ENCODE measurements around the gene SDCBP2.
"Not testable (repeated sequence)": the region's sequence is repeated elsewhere in the genome, so short reads cannot be mapped to it uniquely, and the experiment has no call there.

Gene SDCBP2

GRCh38 chr20:1369970-1370369 lies 41.0 kb upstream of the SDCBP2 start:
- Mint-ChIP-seq H3K36me3 (ENCODE audit: low read depth) (peaks cover 59% of the 10 kb centered on the region), H3K27me3 (ENCODE audit: low read depth) (no peaks in the 10 kb centered on the region), H3K4me1 (ENCODE audit: low read depth) (peaks cover 42% of the 10 kb centered on the region), H3K4me3 (no peak overlapping the region), H3K9me3 (no peaks in the 10 kb centered on the region), H3K27ac (peak overlapping the region; percentile 7)

- peaks cover 61% of the 10 kb centered on the region for H3K36me3 Mint-ChIP-seq (ENCODE audit: low read depth)
- no peaks in the 10 kb centered on the region for H3K27me3 Mint-ChIP-seq (ENCODE audit: low read depth)
- peak overlapping the region; percentile 34 for H3K27ac Mint-ChIP-seq
- peaks cover 53% of the 10 kb centered on the region for H3K4me1 Mint-ChIP-seq (ENCODE audit: low read depth)
- no peak overlapping the region for H3K4me3 Mint-ChIP-seq
- H3K9me3 Mint-ChIP-seq, result peaks cover 3% of the 10 kb centered on the region
Observed at GRCh38 chr20:1368448-1369199, 39.7 kb upstream of the SDCBP2 start.

- peaks cover 3% of the 10 kb centered on the region for H3K9me3 Mint-ChIP-seq
- no peaks in the 10 kb centered on the region for H3K27me3 Mint-ChIP-seq (ENCODE audit: low read depth)
- no peak overlapping the region for H3K27ac Mint-ChIP-seq
- H3K36me3 Mint-ChIP-seq (ENCODE audit: low read depth), result peaks cover 56% of the 10 kb centered on the region
- H3K4me3 Mint-ChIP-seq, result no peak overlapping the region
- peaks cover 55% of the 10 kb centered on the region for H3K4me1 Mint-ChIP-seq (ENCODE audit: low read depth)
Observed at GRCh38 chr20:1367479-1367878, 38.5 kb upstream of the SDCBP2 start.

GRCh38 chr20:1364106-1364505 lies 35.2 kb upstream of the SDCBP2 start:
- Mint-ChIP-seq H3K36me3 (ENCODE audit: low read depth) (peaks cover 60% of the 10 kb centered on the region), H3K27ac (peak overlapping the region; percentile 88), H3K9me3 (peaks cover 3% of the 10 kb centered on the region), H3K27me3 (ENCODE audit: low read depth) (no peaks in the 10 kb centered on the region), H3K4me1 (ENCODE audit: low read depth) (peaks cover 63% of the 10 kb centered on the region), H3K4me3 (peak overlapping the region; percentile 77)

- no peaks in the 10 kb centered on the region for H3K27me3 Mint-ChIP-seq (ENCODE audit: low read depth)
- peaks cover 56% of the 10 kb centered on the region for H3K36me3 Mint-ChIP-seq (ENCODE audit: low read depth)
- H3K4me3 Mint-ChIP-seq, result peak overlapping the region; percentile 77
- H3K4me1 Mint-ChIP-seq (ENCODE audit: low read depth), result peaks cover 66% of the 10 kb centered on the region
- H3K9me3 Mint-ChIP-seq, result peaks cover 3% of the 10 kb centered on the region
- H3K27ac Mint-ChIP-seq, result peak overlapping the region; percentile 88
Observed at GRCh38 chr20:1363522-1363921, 34.6 kb upstream of the SDCBP2 start.

GRCh38 chr20:1362484-1362883 lies 33.5 kb upstream of the SDCBP2 start:
- peaks cover 52% of the 10 kb centered on the region for H3K36me3 Mint-ChIP-seq (ENCODE audit: low read depth)
- peaks cover 3% of the 10 kb centered on the region for H3K9me3 Mint-ChIP-seq
- H3K4me3 Mint-ChIP-seq, result no peak overlapping the region
- no peaks in the 10 kb centered on the region for H3K27me3 Mint-ChIP-seq (ENCODE audit: low read depth)
- H3K27ac Mint-ChIP-seq, result peak overlapping the region; percentile 88
- H3K4me1 Mint-ChIP-seq (ENCODE audit: low read depth), result peaks cover 75% of the 10 kb centered on the region

GRCh38 chr20:1360094-1360846 lies 31.3 kb upstream of the SDCBP2 start:
- Mint-ChIP-seq H3K27ac (peak overlapping the region; percentile 53), H3K9me3 (peaks cover 7% of the 10 kb centered on the region), H3K4me3 (no peak overlapping the region), H3K4me1 (ENCODE audit: low read depth) (peaks cover 68% of the 10 kb centered on the region), H3K27me3 (ENCODE audit: low read depth) (no peaks in the 10 kb centered on the region), H3K36me3 (ENCODE audit: low read depth) (peaks cover 54% of the 10 kb centered on the region)

- Mint-ChIP-seq H3K4me3 (peak overlapping the region; percentile 71), H3K27ac (peak overlapping the region; percentile 87), H3K36me3 (ENCODE audit: low read depth) (peaks cover 62% of the 10 kb centered on the region), H3K27me3 (ENCODE audit: low read depth) (no peaks in the 10 kb centered on the region), H3K4me1 (ENCODE audit: low read depth) (peaks cover 49% of the 10 kb centered on the region), H3K9me3 (peaks cover 23% of the 10 kb centered on the region)
Observed at GRCh38 chr20:1357921-1358671, 29.2 kb upstream of the SDCBP2 start.

- Mint-ChIP-seq H3K9me3 (peaks cover 55% of the 10 kb centered on the region), H3K27ac (no peak overlapping the region), H3K36me3 (ENCODE audit: low read depth) (peaks cover 67% of the 10 kb centered on the region), H3K27me3 (ENCODE audit: low read depth) (no peaks in the 10 kb centered on the region), H3K4me3 (no peak overlapping the region), H3K4me1 (ENCODE audit: low read depth) (peaks cover 18% of the 10 kb centered on the region)
Observed at GRCh38 chr20:1353956-1354355, 25.0 kb upstream of the SDCBP2 start.

GRCh38 chr20:1346315-1346969 lies 17.5 kb upstream of the SDCBP2 start:
- H3K36me3 Mint-ChIP-seq (ENCODE audit: low read depth), result peaks cover 30% of the 10 kb centered on the region
- peaks cover 33% of the 10 kb centered on the region for H3K9me3 Mint-ChIP-seq
- H3K27ac Mint-ChIP-seq, result no peak overlapping the region
- H3K4me1 Mint-ChIP-seq (ENCODE audit: low read depth), result peaks cover 20% of the 10 kb centered on the region
- H3K4me3 Mint-ChIP-seq, result no peak overlapping the region
- no peaks in the 10 kb centered on the region for H3K27me3 Mint-ChIP-seq (ENCODE audit: low read depth)

- H3K27ac Mint-ChIP-seq, result no peak overlapping the region
- H3K36me3 Mint-ChIP-seq (ENCODE audit: low read depth), result peaks cover 22% of the 10 kb centered on the region
- H3K4me3 Mint-ChIP-seq, result no peak overlapping the region
- H3K27me3 Mint-ChIP-seq (ENCODE audit: low read depth), result no peaks in the 10 kb centered on the region
- peaks cover 19% of the 10 kb centered on the region for H3K4me1 Mint-ChIP-seq (ENCODE audit: low read depth)
- peaks cover 25% of the 10 kb centered on the region for H3K9me3 Mint-ChIP-seq
Observed at GRCh38 chr20:1345756-1346093, 16.8 kb upstream of the SDCBP2 start.

GRCh38 chr20:1345030-1345755 lies 16.3 kb upstream of the SDCBP2 start:
- no peak overlapping the region for H3K27ac Mint-ChIP-seq
- H3K4me1 Mint-ChIP-seq (ENCODE audit: low read depth), result peaks cover 19% of the 10 kb centered on the region
- H3K9me3 Mint-ChIP-seq, result peaks cover 22% of the 10 kb centered on the region
- no peaks in the 10 kb centered on the region for H3K27me3 Mint-ChIP-seq (ENCODE audit: low read depth)
- H3K4me3 Mint-ChIP-seq, result no peak overlapping the region
- peaks cover 19% of the 10 kb centered on the region for H3K36me3 Mint-ChIP-seq (ENCODE audit: low read depth)

- Mint-ChIP-seq H3K36me3 (ENCODE audit: low read depth) (peaks cover 13% of the 10 kb centered on the region), H3K4me1 (ENCODE audit: low read depth) (peaks cover 19% of the 10 kb centered on the region), H3K9me3 (peaks cover 12% of the 10 kb centered on the region)
- H3K4me3 Mint-ChIP-seq; H3K27ac Mint-ChIP-seq; H3K27me3 Mint-ChIP-seq (ENCODE audit: low read depth): not testable (repeated sequence)
Observed at GRCh38 chr20:1343446-1344124, 14.6 kb upstream of the SDCBP2 start.

Measured in T-helper 1 cell treated with Interleukin-12 subunit alpha and Interleukin-12 subunit beta and Interleukin-4 antibody, amounts not matched to agents 30 μg/mL and 1 μg/mL, for 36 hours (primary cell).